Posterior vena cava (tissue), 2 donors: ENCODE measurements around the gene SGIP1. TPM values are rescaled to one million over a fixed set of nuclear protein-coding genes. Genes with fewer than 3 reads are reported as not detected.

Source experiments
- DNase-seq: peaks from one replicate; pipeline ENCODE4 v3.0.0-alpha.2; 2020; ENCODE audit warnings: low spot score
- intact Hi-C, 2 donors: fragments of 100-400 bp; cut with DNase I; formaldehyde crosslinking; loops; one replicate each; pipeline versions ENCODE4 v1.14.1 to v1.14.2; 2022 to 2023
- total RNA-seq, 2 donors: library from RNA; stranded (reverse); fragmentation: NEBNext Ultra II Directional; extraction: Animal tissue kit (Norgen Biotek cat#: 25700); gene quantifications; one replicate each; pipeline ENCODE4 v1.2.1, GENCODE V29; 2021
- donor health status: DM: yes; HTN: yes; CAD: no.
- donor health status: DM: yes; HTN: yes; CAD: no.

The SGIP1 gene
- total RNA-seq, 2 donors from 2014 or later, result 25.6 to 40.2 TPM

- no peak for DNase-seq
- intact Hi-C loops, result no loop called here
Measured at GRCh38 chr1:66739401-66740157, 205.6 kb downstream of the SGIP1 start.

GRCh38 chr1:66745451-66745850 is 211.5 kb downstream of the SGIP1 start:
- DNase-seq, result no peak

GRCh38 chr1:66747501-66747900 is 213.5 kb downstream of the SGIP1 start:
- DNase-seq, result no peak
- intact Hi-C loops, result no loop called here

More at GRCh38 chr1:66745451-66745850, 211.5 kb downstream of the SGIP1 start:
- intact Hi-C loops, result no loop called here

GRCh38 chr1:66750577-66750976 is 216.6 kb downstream of the SGIP1 start:
- intact Hi-C loops, result no loop called here

GRCh38 chr1:66751160-66751559 is 217.2 kb downstream of the SGIP1 start:
- intact Hi-C loops, result no loop called here

More at GRCh38 chr1:66750577-66750976, 216.6 kb downstream of the SGIP1 start:
- no peak for DNase-seq

GRCh38 chr1:66752000-66752592 is 218.1 kb downstream of the SGIP1 start, which contains the start of gene DYNLT5:
DYNLT5 (plus strand) TSS chr1:66752459; CDS start chr1:66754659, 2,200 bp downstream.
- DNase-seq, result peak; percentile 91
- intact Hi-C loops, result no loop called here

More at GRCh38 chr1:66751160-66751559, 217.2 kb downstream of the SGIP1 start:
- DNase-seq, result no peak

- peak; percentile 75 for DNase-seq
- intact Hi-C loops, result no loop called here
Measured at GRCh38 chr1:66752671-66753371, 218.9 kb downstream of the SGIP1 start.

- intact Hi-C loops, result no loop called here
Measured at GRCh38 chr1:66757722-66758240, 223.8 kb downstream of the SGIP1 start.

GRCh38 chr1:66758241-66758755 is 224.3 kb downstream of the SGIP1 start:
- DNase-seq, result no peak
- intact Hi-C loops, result no loop called here

More at GRCh38 chr1:66757722-66758240, 223.8 kb downstream of the SGIP1 start:
- no peak for DNase-seq

- no peak for DNase-seq
- intact Hi-C loops, result loop anchor here (10.0 kb wide), 3 partner anchors 234 to 394 kb away; no protein-coding TSS in a partner anchor
Measured at GRCh38 chr1:66760506-66760905, 226.6 kb downstream of the SGIP1 start.

- intact Hi-C loops, result loop anchor here (10.0 kb wide), 3 partner anchors 234 to 394 kb away; no protein-coding TSS in a partner anchor
- peak; percentile 40 for DNase-seq
Measured at GRCh38 chr1:66761221-66761620, 227.3 kb downstream of the SGIP1 start.

GRCh38 chr1:66764994-66765578 is 231.1 kb downstream of the SGIP1 start:
- DNase-seq, result no peak
- intact Hi-C loops, result loop anchor here (10.0 kb wide), 3 partner anchors 230 to 390 kb away; no protein-coding TSS in a partner anchor

- intact Hi-C loops, result loop anchor here (10.0 kb wide), 3 partner anchors 227 to 387 kb away; no protein-coding TSS in a partner anchor
- DNase-seq, result no peak
Measured at GRCh38 chr1:66767626-66768025, 233.7 kb downstream of the SGIP1 start.

- intact Hi-C loops, result loop anchor here (10.0 kb wide), 3 partner anchors 226 to 386 kb away; no protein-coding TSS in a partner anchor
- DNase-seq, result no peak
Measured at GRCh38 chr1:66768965-66769364, 235.0 kb downstream of the SGIP1 start.

GRCh38 chr1:66769512-66770229 is 235.7 kb downstream of the SGIP1 start:
- intact Hi-C loops, result loop anchor here (10.0 kb wide), 3 partner anchors 225 to 385 kb away; no protein-coding TSS in a partner anchor

GRCh38 chr1:66770240-66770639 is 236.3 kb downstream of the SGIP1 start:
- intact Hi-C loops, result no loop called here
- DNase-seq, result no peak

More at GRCh38 chr1:66769512-66770229, 235.7 kb downstream of the SGIP1 start:
- no peak for DNase-seq

- no peak for DNase-seq
- intact Hi-C loops, result no loop called here
Measured at GRCh38 chr1:66770694-66771093, 236.7 kb downstream of the SGIP1 start.

GRCh38 chr1:66773227-66773626 is 239.3 kb downstream of the SGIP1 start:
- DNase-seq, result no peak
- intact Hi-C loops, result no loop called here
